GM23338 (cell line): ENCODE data around the gene PPP1R7. TPM values are rescaled to one million over a fixed set of nuclear protein-coding genes. Genes with fewer than 3 reads are reported as not detected.

Experiments
- ATAC-seq: fragments of 200-7000 bp; cut with Tn5 transposase; 3 replicates; pipeline ENCODE4 v1.9.1; 2020
- DNase-seq: peaks from one replicate; pipeline ENCODE4 v3.0.0-alpha.2; 2015; ENCODE audit warnings: low spot score
- H2AFZ ChIP-seq: fragments of 200-600 bp; sonication (generic); 2 replicates; pipeline ENCODE4 v1.8.0; 2016; ENCODE audit warnings: antibody characterized with exemption, mild to moderate bottlenecking, moderate library complexity
- H3F3A ChIP-seq: fragments of 200-600 bp; sonication (generic); replicated peaks from 2 replicates; pipeline ENCODE4 v1.8.0; 2017; ENCODE audit warnings: antibody characterized with exemption, mixed run types, low read depth
- H3K27ac ChIP-seq: fragments of 200-600 bp; sonication (generic); 2 replicates; pipeline ENCODE4 v1.6.1; 2016; ENCODE audit warnings: low read depth
- H3K27me3 ChIP-seq: fragments of 200-600 bp; sonication (generic); 2 replicates; pipeline ENCODE4 v1.8.0; 2016; ENCODE audit warnings: mild to moderate bottlenecking, mixed run types, moderate library complexity; ENCODE audit not compliant: insufficient read depth
- H3K36me3 ChIP-seq: fragments of 200-600 bp; sonication (generic); 2 replicates; pipeline ENCODE4 v1.8.0; 2016; ENCODE audit warnings: mild to moderate bottlenecking; ENCODE audit not compliant: insufficient read depth
- H3K4me1 ChIP-seq: fragments of 200-600 bp; sonication (generic); 2 replicates; pipeline ENCODE4 v1.8.0; 2016; ENCODE audit warnings: mild to moderate bottlenecking, moderate library complexity; ENCODE audit not compliant: insufficient read depth
- H3K4me2 ChIP-seq: fragments of 200-600 bp; sonication (generic); 2 replicates; pipeline ENCODE4 v1.7.1; 2017; ENCODE audit warnings: mixed run types
- H3K4me3 ChIP-seq: fragments of 200-600 bp; sonication (generic); 2 replicates; pipeline ENCODE4 v1.6.1; 2016; ENCODE audit warnings: mixed run types
- H3K79me2 ChIP-seq: fragments of 200-600 bp; sonication (generic); replicated peaks from 2 replicates; pipeline ENCODE4 v1.8.0; 2017; ENCODE audit warnings: mild to moderate bottlenecking; ENCODE audit not compliant: insufficient read depth
- H3K9me2 ChIP-seq: fragments of 200-600 bp; sonication (generic); 2 replicates; pipeline ENCODE4 v1.8.0; 2017; ENCODE audit not compliant: insufficient read depth
- H4K20me1 ChIP-seq: fragments of 200-600 bp; sonication (generic); replicated peaks from 2 replicates; pipeline ENCODE4 v1.8.0; 2017; ENCODE audit warnings: mild to moderate bottlenecking; ENCODE audit not compliant: insufficient read depth
- H3K27ac Mint-ChIP-seq: 2 replicates; pipeline ENCODE4 v1.8.0; 2020; ENCODE audit warnings: inconsistent platforms, mild to moderate bottlenecking, moderate library complexity, mixed read lengths
- H3K27me3 Mint-ChIP-seq: 3 replicates; pipeline ENCODE4 v1.8.0; 2022; ENCODE audit warnings: low read depth, mild to moderate bottlenecking, moderate library complexity, mixed read lengths, inconsistent platforms; ENCODE audit not compliant: insufficient read depth, poor library complexity
- H3K36me3 Mint-ChIP-seq: 3 replicates; pipeline ENCODE4 v1.8.0; 2021; ENCODE audit warnings: low read depth, mild to moderate bottlenecking, inconsistent platforms, moderate library complexity, mixed read lengths
- H3K4me1 Mint-ChIP-seq: 3 replicates; pipeline ENCODE4 v1.8.0; 2020; ENCODE audit warnings: mild to moderate bottlenecking, inconsistent platforms, mixed read lengths
- H3K4me3 Mint-ChIP-seq: 3 replicates; pipeline ENCODE4 v1.8.0; 2021; ENCODE audit warnings: moderate library complexity, mild to moderate bottlenecking, inconsistent platforms, mixed read lengths
- H3K9me3 Mint-ChIP-seq: 3 replicates; pipeline ENCODE4 v1.8.0; 2020; ENCODE audit warnings: moderate library complexity, mild to moderate bottlenecking, inconsistent platforms, mixed read lengths
- CREB1 ChIP-seq: fragments of 250-450 bp; sonication (Bioruptor Pico); IDR thresholded peaks from 2 replicates; pipeline ENCODE4 v1.5.0; 2020; ENCODE audit warnings: low read depth, mild to moderate bottlenecking, moderate library complexity
- STAT1 ChIP-seq: IDR thresholded peaks from one replicate; pipeline ENCODE4 v1.6.1; 2016; ENCODE audit warnings: antibody characterized with exemption; ENCODE audit not compliant: unreplicated experiment
- ZNF114 ChIP-seq: fragments of 250-450 bp; sonication (Bioruptor Pico); IDR thresholded peaks from 2 replicates; pipeline ENCODE4 v1.5.0; 2020; ENCODE audit warnings: mild to moderate bottlenecking, moderate library complexity
- ZNF331 ChIP-seq: fragments of 250-450 bp; sonication (Bioruptor Pico); IDR thresholded peaks from 2 replicates; pipeline ENCODE4 v1.5.0; 2020; ENCODE audit warnings: low read depth, mild to moderate bottlenecking, moderate library complexity
- polyA plus RNA-seq: library from polyadenylated mRNA; unstranded; fragments of >200 nt; fragmentation: Nextera tagmentation; extraction: Ambion mirVana; gene quantifications from 2 replicates; pipeline ENCODE4 v1.2.1, GENCODE V29; 2016
- total RNA-seq: library from RNA; depleted of rRNA; stranded (reverse); fragments of >200 nt; shearing (Covaris generic); gene quantifications from 2 replicates; pipeline ENCODE4 v1.2.3, GENCODE V29; 2014
- TF ChIP-seq, protein P1 (sequence below): IDR thresholded peaks from one replicate; pipeline ENCODE4 v1.6.1; 2018; ENCODE audit warnings: antibody characterized with exemption; ENCODE audit not compliant: unreplicated experiment
- TF ChIP-seq, protein P2 (sequence below): IDR thresholded peaks from 2 replicates; pipeline ENCODE4 v1.6.1; 2016; ENCODE audit warnings: antibody characterized with exemption
- TF ChIP-seq, protein P3 (sequence below), 2 experiments: fragments of 200-600 bp in 1 of 2; sonication (generic) in 1 of 2; conservative IDR thresholded peaks; 2 replicates each; pipeline versions ENCODE4 v1.5.1 to v1.6.1; 2016 to 2017; ENCODE audit warnings: antibody characterized with exemption in 2 of 2, low read depth in 2 of 2, mild to moderate bottlenecking in 2 of 2, moderate library complexity in 1 of 2
- TF ChIP-seq, protein P4 (sequence below): fragments of 250-450 bp; sonication (Bioruptor Pico); IDR thresholded peaks from 2 replicates; pipeline ENCODE4 v1.5.0; 2020; ENCODE audit warnings: mild to moderate bottlenecking, moderate library complexity

The PPP1R7 gene
- total and polyA plus RNA-seq, 2 experiments from 2014 or later: 48.2 to 94.3 TPM

DNA sequence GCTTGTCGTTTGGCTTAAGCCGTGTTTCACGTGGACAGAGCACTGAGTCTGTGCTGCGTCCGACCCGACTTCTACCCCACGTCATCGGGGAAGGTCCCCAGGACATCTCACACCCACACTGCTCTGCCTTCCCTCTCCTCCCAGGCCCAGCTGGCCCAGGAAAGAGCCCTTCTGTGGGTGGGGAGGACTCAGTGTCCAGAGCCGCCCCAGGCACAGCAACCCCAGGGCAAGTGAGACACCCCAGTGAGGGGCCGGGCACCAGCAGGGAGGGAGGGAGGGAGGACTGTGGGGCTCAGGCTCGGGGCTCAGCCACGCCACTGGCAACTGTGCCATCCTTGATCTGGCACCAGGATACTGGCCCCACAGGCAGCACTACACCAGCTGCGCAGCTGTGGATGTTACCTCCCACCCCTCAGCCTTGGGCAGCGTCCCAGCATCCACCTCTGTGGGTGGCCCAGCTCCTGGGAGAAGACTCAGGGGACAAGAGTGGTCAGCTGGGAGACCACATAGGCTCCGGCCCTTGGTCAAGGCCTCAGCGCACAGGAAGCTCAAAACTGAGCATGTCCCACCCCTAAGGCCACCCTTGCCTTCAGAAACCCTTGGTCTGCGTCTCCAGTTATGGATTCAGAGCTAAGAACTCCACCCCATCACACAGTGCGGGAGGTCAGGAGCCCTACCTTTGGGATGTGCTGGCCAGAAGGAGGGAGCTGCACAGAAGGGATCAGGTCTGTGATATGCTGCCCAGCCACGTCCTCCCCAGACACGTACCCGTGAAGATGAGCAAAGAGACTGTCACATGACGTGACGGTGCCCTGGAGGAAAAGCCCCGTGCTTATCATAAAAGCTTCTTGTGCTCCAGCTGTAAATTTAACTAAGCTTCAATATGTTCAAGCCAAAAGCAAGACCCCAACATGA, 12.7 kb upstream of the PPP1R7 start (continued):
- TF ChIP-seq, protein P1, sequence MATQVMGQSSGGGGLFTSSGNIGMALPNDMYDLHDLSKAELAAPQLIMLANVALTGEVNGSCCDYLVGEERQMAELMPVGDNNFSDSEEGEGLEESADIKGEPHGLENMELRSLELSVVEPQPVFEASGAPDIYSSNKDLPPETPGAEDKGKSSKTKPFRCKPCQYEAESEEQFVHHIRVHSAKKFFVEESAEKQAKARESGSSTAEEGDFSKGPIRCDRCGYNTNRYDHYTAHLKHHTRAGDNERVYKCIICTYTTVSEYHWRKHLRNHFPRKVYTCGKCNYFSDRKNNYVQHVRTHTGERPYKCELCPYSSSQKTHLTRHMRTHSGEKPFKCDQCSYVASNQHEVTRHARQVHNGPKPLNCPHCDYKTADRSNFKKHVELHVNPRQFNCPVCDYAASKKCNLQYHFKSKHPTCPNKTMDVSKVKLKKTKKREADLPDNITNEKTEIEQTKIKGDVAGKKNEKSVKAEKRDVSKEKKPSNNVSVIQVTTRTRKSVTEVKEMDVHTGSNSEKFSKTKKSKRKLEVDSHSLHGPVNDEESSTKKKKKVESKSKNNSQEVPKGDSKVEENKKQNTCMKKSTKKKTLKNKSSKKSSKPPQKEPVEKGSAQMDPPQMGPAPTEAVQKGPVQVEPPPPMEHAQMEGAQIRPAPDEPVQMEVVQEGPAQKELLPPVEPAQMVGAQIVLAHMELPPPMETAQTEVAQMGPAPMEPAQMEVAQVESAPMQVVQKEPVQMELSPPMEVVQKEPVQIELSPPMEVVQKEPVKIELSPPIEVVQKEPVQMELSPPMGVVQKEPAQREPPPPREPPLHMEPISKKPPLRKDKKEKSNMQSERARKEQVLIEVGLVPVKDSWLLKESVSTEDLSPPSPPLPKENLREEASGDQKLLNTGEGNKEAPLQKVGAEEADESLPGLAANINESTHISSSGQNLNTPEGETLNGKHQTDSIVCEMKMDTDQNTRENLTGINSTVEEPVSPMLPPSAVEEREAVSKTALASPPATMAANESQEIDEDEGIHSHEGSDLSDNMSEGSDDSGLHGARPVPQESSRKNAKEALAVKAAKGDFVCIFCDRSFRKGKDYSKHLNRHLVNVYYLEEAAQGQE: no peak
- no peak for TF ChIP-seq ZNF331 (CRISPR knock-in tag)
- TF ChIP-seq STAT1: no peak
- TF ChIP-seq, protein P2, sequence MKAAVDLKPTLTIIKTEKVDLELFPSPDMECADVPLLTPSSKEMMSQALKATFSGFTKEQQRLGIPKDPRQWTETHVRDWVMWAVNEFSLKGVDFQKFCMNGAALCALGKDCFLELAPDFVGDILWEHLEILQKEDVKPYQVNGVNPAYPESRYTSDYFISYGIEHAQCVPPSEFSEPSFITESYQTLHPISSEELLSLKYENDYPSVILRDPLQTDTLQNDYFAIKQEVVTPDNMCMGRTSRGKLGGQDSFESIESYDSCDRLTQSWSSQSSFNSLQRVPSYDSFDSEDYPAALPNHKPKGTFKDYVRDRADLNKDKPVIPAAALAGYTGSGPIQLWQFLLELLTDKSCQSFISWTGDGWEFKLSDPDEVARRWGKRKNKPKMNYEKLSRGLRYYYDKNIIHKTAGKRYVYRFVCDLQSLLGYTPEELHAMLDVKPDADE: no peak
- TF ChIP-seq, protein P3, sequence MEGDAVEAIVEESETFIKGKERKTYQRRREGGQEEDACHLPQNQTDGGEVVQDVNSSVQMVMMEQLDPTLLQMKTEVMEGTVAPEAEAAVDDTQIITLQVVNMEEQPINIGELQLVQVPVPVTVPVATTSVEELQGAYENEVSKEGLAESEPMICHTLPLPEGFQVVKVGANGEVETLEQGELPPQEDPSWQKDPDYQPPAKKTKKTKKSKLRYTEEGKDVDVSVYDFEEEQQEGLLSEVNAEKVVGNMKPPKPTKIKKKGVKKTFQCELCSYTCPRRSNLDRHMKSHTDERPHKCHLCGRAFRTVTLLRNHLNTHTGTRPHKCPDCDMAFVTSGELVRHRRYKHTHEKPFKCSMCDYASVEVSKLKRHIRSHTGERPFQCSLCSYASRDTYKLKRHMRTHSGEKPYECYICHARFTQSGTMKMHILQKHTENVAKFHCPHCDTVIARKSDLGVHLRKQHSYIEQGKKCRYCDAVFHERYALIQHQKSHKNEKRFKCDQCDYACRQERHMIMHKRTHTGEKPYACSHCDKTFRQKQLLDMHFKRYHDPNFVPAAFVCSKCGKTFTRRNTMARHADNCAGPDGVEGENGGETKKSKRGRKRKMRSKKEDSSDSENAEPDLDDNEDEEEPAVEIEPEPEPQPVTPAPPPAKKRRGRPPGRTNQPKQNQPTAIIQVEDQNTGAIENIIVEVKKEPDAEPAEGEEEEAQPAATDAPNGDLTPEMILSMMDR (conservative IDR thresholded peaks at IDR 0.05; ENCODE audit: low read depth in 2 of 2): no peak

DNA sequence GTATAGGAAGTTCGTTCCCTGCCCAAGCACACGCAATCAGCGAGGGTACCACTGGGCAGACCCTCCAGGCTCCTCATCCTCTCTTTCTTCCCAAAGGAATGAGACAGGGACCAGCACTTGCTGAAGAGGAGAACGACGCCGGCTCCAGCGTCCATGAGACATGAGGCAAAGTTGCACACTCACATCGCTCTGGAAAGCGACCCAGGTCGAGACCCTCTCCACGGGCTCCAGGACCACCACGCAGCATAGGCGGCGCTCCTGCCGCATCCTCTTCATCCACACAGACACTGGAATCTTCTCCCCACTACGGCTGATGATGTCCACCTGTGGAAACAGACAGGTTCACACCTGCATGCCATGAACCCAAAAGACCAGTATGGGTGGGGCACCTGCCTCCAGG, 11.8 kb upstream of the PPP1R7 start:
- Histone ChIP-seq H2AFZ (no peak overlapping the region), H3K79me2 (0 out of 2 replicates have a peak, but pooled peaks cover 12% of the 10 kb centered on the region), H3K27me3 (no peaks in the 10 kb centered on the region), H3K9me2 (no peaks in the 10 kb centered on the region), H3K36me3 (peaks cover 14% of the 10 kb centered on the region), H3K4me3 (no peak overlapping the region), H4K20me1 (no peaks in the 10 kb centered on the region; the same call in 1 of the 2 replicates), H3K27ac (no peak overlapping the region), H3K4me1 (no peaks in the 10 kb centered on the region), H3F3A (no peaks in the 10 kb centered on the region), H3K4me2 (no peak overlapping the region)
- Mint-ChIP-seq H3K9me3 (no peaks in the 10 kb centered on the region), H3K4me1 (no peaks in the 10 kb centered on the region), H3K27me3 (no peaks in the 10 kb centered on the region), H3K27ac (no peak overlapping the region), H3K36me3 (peaks cover 49% of the 10 kb centered on the region), H3K4me3 (no peak overlapping the region)
- DNase-seq (no peak), ATAC-seq (no peak)
- TF ChIP-seq ZNF114 (CRISPR knock-in tag) (no peak), CREB1 (no peak)
- TF ChIP-seq, protein P3 (conservative IDR thresholded peaks at IDR 0.05; ENCODE audit: low read depth in 2 of 2): no peak
- TF ChIP-seq, protein P4, sequence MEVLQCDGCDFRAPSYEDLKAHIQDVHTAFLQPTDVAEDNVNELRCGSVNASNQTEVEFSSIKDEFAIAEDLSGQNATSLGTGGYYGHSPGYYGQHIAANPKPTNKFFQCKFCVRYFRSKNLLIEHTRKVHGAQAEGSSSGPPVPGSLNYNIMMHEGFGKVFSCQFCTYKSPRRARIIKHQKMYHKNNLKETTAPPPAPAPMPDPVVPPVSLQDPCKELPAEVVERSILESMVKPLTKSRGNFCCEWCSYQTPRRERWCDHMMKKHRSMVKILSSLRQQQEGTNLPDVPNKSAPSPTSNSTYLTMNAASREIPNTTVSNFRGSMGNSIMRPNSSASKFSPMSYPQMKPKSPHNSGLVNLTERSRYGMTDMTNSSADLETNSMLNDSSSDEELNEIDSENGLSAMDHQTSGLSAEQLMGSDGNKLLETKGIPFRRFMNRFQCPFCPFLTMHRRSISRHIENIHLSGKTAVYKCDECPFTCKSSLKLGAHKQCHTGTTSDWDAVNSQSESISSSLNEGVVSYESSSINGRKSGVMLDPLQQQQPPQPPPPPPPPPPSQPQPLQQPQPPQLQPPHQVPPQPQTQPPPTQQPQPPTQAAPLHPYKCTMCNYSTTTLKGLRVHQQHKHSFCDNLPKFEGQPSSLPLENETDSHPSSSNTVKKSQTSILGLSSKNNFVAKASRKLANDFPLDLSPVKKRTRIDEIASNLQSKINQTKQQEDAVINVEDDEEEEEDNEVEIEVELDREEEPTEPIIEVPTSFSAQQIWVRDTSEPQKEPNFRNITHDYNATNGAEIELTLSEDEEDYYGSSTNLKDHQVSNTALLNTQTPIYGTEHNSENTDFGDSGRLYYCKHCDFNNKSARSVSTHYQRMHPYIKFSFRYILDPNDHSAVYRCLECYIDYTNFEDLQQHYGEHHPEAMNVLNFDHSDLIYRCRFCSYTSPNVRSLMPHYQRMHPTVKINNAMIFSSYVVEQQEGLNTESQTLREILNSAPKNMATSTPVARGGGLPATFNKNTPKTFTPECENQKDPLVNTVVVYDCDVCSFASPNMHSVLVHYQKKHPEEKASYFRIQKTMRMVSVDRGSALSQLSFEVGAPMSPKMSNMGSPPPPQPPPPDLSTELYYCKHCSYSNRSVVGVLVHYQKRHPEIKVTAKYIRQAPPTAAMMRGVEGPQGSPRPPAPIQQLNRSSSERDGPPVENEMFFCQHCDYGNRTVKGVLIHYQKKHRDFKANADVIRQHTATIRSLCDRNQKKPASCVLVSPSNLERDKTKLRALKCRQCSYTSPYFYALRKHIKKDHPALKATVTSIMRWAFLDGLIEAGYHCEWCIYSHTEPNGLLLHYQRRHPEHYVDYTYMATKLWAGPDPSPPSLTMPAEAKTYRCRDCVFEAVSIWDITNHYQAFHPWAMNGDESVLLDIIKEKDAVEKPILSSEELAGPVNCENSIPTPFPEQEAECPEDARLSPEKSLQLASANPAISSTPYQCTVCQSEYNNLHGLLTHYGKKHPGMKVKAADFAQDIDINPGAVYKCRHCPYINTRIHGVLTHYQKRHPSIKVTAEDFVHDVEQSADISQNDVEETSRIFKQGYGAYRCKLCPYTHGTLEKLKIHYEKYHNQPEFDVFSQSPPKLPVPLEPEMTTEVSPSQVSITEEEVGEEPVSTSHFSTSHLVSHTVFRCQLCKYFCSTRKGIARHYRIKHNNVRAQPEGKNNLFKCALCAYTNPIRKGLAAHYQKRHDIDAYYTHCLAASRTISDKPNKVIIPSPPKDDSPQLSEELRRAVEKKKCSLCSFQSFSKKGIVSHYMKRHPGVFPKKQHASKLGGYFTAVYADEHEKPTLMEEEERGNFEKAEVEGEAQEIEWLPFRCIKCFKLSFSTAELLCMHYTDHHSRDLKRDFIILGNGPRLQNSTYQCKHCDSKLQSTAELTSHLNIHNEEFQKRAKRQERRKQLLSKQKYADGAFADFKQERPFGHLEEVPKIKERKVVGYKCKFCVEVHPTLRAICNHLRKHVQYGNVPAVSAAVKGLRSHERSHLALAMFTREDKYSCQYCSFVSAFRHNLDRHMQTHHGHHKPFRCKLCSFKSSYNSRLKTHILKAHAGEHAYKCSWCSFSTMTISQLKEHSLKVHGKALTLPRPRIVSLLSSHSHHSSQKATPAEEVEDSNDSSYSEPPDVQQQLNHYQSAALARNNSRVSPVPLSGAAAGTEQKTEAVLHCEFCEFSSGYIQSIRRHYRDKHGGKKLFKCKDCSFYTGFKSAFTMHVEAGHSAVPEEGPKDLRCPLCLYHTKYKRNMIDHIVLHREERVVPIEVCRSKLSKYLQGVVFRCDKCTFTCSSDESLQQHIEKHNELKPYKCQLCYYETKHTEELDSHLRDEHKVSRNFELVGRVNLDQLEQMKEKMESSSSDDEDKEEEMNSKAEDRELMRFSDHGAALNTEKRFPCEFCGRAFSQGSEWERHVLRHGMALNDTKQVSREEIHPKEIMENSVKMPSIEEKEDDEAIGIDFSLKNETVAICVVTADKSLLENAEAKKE (CRISPR knock-in tag): no peak
